HG03108 (cell line): ENCODE results near the gene DCANP1.
"Not testable (repeated sequence)": the region's sequence is repeated elsewhere in the genome, so short reads cannot be mapped to it uniquely, and the experiment has no call there.

ENCODE experiments used
- ATAC-seq: cut with Tn5 transposase; IDR thresholded peaks from one replicate; pipeline ENCODE4 v1.9.1; 2021; ENCODE audit warnings: moderate library complexity; ENCODE audit not compliant: unreplicated experiment

Gene DCANP1, protein sequence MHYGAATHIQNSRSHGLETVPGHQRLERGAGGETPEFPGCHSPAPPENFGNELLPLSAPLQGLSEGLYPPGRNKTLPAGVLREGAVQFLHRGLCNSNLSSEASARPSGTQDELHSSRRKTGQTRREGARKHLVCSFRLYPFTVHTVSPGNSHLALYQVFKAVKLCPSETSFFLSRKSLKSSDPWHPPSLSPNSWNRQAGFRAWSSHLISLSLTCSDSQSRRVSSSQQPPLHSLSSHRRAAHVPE

DNA sequence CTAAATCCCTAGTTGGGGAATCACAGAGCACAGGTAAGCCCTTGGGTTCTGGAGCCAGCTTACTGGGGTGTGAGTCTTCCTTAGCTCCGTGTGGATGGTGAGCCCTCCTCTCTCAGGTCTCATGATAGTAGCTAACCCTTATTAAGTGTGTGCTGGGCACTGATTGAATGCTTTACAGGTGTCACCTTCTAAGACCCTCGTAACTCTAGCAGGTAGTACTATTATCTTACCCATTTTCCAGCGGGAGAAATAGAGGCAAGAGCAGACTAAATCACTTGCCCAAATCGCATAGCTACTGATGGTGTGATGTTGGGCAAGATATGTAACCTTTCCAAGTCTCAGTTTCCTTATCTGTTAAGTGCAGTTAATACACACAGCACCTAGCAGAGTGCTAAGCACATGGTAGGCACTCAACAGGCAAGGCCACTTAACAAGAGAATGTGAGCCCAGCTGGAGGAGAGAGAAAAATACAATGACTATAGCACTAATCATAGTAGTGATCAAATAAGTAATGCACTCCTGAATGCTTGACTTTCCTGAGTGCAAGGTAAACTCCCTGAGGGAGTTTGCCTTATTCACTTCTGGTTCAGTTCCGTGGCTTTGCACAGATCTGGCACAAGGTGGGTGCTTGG is at the start of gene DCANP1:
Gene DCANP1, minus strand, starts transcription at position 51 of the 632 bp plus-strand sequence. CDS start 240 bp downstream, outside the sequence.
- ATAC-seq = no peak

DNA sequence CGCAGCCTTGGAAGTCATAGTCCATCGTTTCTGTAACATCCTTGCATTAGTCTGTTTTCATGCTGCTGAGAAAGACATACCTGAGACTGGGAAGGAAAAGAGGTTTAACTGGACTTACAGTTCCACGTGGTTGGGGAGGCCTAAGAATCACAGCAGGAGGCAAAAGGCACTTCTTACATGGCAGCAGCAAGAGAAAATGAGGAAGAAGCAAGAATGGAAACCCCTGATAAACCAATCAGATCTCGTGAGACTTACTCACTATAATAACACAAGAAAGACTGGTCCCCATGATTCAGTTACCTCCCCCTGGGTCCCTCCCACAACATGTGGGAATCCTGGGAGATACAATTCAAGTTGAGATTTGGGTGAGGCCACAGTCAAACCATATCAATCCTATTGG is 48.4 kb upstream of the DCANP1 start:
- ATAC-seq = not testable (repeated sequence)

DNA sequence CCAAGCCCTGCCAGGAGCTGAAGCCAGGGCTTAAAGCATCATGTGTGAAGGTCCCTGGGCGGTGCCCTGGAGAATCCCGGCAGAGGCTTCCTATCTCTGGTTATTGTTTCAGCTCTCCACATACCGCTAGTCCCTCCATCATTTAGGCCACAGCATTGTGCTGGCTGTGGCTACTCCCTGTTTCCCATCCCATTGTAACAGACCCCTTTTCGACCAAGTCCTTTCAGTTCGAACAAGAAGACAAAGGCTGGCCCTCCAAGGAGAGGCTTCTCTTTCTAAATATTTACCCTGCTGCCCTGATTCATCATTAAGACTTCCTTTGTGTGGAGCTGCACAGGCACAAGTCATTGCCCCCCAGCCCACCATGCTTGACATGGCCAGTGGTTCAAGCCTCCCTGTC is 47.0 kb upstream of the DCANP1 start:
- no peak for ATAC-seq

- ATAC-seq = no peak
Measured at GRCh38 chr5:135493406-135494180, 46.4 kb upstream of the DCANP1 start.

GRCh38 chr5:135492319-135492626 is 45.1 kb upstream of the DCANP1 start:
- ATAC-seq = no peak

DNA sequence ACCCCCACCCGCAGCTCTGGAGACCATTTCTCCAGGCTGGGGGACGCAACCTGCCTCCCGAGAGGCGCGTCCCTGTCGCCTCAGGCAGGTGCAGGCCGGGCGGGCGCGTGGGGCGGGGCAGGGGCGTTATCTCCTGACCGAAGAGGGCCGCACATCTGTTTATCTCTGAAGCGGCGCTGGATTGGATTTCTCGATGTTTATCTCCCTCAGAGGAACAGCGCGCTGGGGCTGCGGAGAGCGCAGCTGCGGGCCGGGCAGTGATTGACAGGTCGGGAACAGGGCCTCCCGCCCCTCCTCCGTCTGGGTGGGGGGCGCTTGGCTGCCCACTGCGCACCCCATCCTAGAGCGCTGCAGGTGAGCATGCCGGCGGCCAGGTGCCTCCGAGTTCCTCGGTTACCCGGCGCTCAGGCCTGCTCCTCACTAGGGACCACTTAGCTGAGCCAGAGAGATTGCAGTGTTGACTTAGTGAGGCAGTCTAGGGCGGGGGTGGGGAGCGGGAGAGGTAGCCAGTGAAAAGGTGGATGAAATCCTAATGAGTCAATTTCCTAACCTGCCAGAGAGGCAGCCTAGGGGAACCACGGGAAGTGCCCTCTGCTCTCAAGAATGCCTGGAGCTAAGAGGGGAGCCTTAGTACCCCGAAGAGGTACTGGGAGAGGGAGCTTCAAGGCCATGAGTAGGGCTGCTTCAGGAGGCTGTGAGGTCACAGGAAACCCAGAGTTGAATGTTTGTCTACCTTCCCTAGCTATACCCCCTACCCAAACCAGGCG is 44.6 kb upstream of the DCANP1 start:
- ATAC-seq = no peak

- ATAC-seq = no peak
Measured at GRCh38 chr5:135491038-135491551, 43.9 kb upstream of the DCANP1 start.

- ATAC-seq = no peak
Measured at GRCh38 chr5:135490245-135491037, 43.3 kb upstream of the DCANP1 start.

GRCh38 chr5:135489466-135490244 is 42.5 kb upstream of the DCANP1 start:
- no peak for ATAC-seq

GRCh38 chr5:135488727-135489465 is 41.7 kb upstream of the DCANP1 start:
- ATAC-seq = no peak

- no peak for ATAC-seq
Measured at GRCh38 chr5:135487839-135488514, 40.8 kb upstream of the DCANP1 start.

GRCh38 chr5:135487037-135487395 is 39.9 kb upstream of the DCANP1 start:
- ATAC-seq = no peak

GRCh38 chr5:135486131-135487036 is 39.2 kb upstream of the DCANP1 start:
- ATAC-seq = no peak

- ATAC-seq = no peak
Measured at GRCh38 chr5:135484674-135485086, 37.5 kb upstream of the DCANP1 start.

DNA sequence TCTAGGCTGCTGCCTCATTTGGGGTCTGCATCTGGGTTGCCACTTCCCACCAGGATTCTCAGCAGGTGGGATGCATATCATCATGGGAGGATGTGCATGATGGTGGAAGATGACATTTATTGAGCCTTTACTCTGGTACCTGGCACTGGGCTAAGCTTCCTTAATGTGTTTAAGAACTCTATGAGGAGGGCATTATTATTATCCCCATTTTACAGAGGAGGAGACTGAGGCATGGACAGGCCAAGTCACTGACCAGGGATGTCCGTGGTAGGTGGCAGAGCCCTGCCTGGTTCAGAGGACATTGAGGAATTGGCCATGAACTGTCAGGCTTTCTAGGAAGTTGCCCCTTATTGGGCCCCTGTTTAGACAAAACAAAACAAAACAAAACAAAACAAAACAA is 36.1 kb upstream of the DCANP1 start:
- no peak for ATAC-seq

- no peak for ATAC-seq
Measured at GRCh38 chr5:135482381-135482933, 35.3 kb upstream of the DCANP1 start.

DNA sequence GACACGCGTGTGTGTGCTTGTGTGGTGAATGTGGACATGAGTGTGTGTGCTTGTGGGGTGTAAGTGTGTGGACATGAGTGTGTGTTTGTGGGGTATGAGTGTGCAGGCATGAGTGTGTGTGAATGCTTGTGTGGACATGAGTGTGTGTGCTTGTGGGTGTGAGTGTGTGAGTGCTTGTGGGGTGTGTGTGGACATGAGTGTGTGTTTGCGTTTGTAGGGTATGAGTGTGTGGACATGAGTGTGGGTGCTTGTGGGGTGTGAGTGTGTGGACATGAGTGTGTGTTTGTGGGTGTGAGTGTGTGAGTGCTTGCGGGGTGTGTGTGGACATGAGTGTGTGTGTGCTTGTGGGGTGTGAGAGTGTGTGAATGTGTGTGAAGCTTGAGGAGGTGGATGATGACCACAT is 34.8 kb upstream of the DCANP1 start:
- no peak for ATAC-seq
